OCI-LY7 (cell line): ENCODE data around the gene CFAP157.

Experiments
- EZH2phosphoT487 ChIP-seq: fragments of 200-600 bp; sonication (generic); IDR thresholded peaks from 2 replicates; pipeline ENCODE4 v1.6.1; 2018; ENCODE audit warnings: low read depth, borderline replicate concordance, mild to moderate bottlenecking, mixed run types, antibody characterized with exemption, low read length, moderate library complexity, mixed read lengths
- TF ChIP-seq, protein P1 (sequence below): fragments of 200-600 bp; sonication (generic); conservative IDR thresholded peaks from 2 replicates; pipeline ENCODE4 v1.5.1; 2014; ENCODE audit warnings: mild to moderate bottlenecking, antibody characterized with exemption, low read length, moderate library complexity, mixed read lengths

DNA sequence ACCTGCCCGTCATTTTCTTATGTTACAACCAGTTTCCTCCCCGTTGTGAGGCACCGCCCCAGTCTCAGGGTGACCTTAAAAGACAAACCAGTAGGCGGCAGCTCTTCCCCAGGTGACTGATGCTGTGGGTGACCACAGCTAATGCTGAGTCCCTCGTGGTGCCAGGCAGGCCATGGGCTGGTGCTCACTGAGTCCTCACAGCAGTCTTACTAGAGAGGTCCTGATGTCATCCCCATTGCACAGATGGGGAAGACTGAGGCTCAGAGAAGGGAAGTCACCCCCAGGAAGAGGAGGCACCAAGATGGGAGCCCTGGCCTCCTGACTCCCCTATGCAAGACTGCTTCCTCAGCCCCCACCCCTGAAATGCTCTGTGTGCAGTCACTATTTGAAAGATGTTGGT lies 978 bp downstream of the CFAP157 start:
- TF ChIP-seq, protein P1, sequence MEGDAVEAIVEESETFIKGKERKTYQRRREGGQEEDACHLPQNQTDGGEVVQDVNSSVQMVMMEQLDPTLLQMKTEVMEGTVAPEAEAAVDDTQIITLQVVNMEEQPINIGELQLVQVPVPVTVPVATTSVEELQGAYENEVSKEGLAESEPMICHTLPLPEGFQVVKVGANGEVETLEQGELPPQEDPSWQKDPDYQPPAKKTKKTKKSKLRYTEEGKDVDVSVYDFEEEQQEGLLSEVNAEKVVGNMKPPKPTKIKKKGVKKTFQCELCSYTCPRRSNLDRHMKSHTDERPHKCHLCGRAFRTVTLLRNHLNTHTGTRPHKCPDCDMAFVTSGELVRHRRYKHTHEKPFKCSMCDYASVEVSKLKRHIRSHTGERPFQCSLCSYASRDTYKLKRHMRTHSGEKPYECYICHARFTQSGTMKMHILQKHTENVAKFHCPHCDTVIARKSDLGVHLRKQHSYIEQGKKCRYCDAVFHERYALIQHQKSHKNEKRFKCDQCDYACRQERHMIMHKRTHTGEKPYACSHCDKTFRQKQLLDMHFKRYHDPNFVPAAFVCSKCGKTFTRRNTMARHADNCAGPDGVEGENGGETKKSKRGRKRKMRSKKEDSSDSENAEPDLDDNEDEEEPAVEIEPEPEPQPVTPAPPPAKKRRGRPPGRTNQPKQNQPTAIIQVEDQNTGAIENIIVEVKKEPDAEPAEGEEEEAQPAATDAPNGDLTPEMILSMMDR, result peak; percentile 69
- TF ChIP-seq EZH2phosphoT487, result no peak
